ENCODE results near the gene C15orf39. TPM values are rescaled to one million over a fixed set of nuclear protein-coding genes. Genes with fewer than 3 reads are reported as not detected.

Gene C15orf39
- total RNA-seq, 1 donor from 2014 or later = 122 TPM

- intact Hi-C loops (cut with micrococcal nuclease) = no loop called here
These were observed 6.4 kb upstream of the C15orf39 start for GRCh38 chr15:75195122-75195765.

DNA sequence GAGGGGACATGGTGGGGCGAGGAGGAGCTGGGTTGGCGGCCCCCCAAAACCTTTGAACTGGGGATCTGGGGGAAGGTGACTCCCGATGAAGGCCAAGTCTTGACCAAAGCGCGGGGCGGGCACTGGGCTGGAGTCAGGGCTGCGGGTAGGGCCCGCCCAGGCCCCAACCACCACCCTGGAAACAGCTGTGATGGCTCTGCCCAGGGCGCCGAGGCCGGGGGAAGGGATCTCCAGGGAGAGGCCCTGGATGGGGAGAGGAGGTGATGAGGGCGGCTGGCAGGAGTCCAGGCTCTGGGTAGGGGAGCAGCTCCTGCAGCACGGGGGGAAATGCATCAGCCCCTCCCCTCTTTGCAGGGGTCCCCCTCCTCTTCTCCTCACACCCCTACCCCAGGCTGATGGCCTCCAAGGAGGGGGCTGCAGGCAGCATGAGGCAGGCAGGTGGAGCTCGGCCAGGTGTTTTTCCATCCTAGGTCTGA, 5.9 kb upstream of the C15orf39 start:
- intact Hi-C loops (cut with micrococcal nuclease) = no loop called here

- intact Hi-C loops (cut with micrococcal nuclease) = no loop called here
These were observed 4.5 kb upstream of the C15orf39 start for GRCh38 chr15:75197062-75197630.

GRCh38 chr15:75198560-75199356, 2.9 kb upstream of the C15orf39 start:
- intact Hi-C loops (cut with micrococcal nuclease) = loop anchor here (1.0 to 2.0 kb wide), 3 partner anchors 20 to 132 kb away; no protein-coding TSS in a partner anchor

- intact Hi-C loops (cut with micrococcal nuclease) = loop anchor here (2.0 kb wide), 2 partner anchors 21 to 133 kb away; no protein-coding TSS in a partner anchor
These were observed 2.2 kb upstream of the C15orf39 start for GRCh38 chr15:75199357-75199940.

GRCh38 chr15:75200391-75200764, 1.3 kb upstream of the C15orf39 start:
- intact Hi-C loops (cut with micrococcal nuclease) = loop anchor here (5.0 to 10.0 kb wide), 6 partner anchors 96 to 1137 kb away; partner anchors contain the start of genes CLK3, ISL2, SNUPN and UBL7

- intact Hi-C loops (cut with micrococcal nuclease) = loop anchor here (5.0 to 10.0 kb wide), 6 partner anchors 96 to 1136 kb away; partner anchors contain the start of genes CLK3, ISL2, SNUPN and UBL7
These were observed 692 bp upstream of the C15orf39 start for GRCh38 chr15:75200765-75201615.

DNA sequence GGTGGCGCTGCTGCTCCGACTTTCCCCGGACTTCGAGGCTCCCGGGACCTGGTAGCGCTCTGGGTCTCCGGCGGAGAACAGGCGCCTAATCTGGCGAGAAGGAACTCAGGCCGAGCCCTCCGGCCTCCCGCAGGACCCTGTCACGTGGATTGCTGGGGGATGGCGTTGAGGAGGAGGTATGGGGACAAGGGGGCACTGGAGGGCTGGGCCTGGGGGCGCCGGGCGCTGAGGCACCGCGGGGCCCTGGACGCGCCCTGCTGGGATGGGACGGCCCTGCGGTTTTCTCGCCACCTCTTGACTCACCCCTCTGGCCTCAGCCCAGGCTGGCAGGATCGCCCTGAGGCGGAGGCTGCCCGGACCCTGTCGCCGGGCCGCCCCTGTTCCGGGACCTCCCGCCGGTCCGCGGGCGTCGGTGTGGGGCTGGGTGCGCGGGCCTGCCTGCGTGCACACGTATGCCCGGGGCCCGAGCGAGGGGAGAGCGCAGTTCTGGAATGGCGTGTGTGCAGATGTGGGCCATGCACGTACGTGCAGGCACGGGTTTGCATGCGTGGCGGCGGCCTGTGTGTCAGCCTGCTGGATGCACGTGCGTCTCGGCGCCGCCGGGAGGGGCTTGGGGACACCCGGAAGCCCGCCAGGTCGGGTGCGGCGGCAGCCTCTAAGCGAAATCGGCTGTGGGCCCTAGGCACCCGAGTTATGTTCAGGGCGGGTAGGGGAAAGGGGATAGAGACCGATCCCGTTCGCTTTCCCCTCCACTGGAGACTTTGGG, 752 bp downstream of the C15orf39 start:
- intact Hi-C loops (cut with micrococcal nuclease) = loop anchor here (1.0 to 10.0 kb wide), 11 partner anchors 71 to 1135 kb away; partner anchors contain the start of genes CLK3, COX5A, EDC3 and ISL2

GRCh38 chr15:75203017-75203907, 1.6 kb downstream of the C15orf39 start:
- intact Hi-C loops (cut with micrococcal nuclease) = loop anchor here (2.0 to 10.0 kb wide), 7 partner anchors 98 to 1134 kb away; partner anchors contain the start of genes CLK3, ISL2, SIN3A and SNUPN

DNA sequence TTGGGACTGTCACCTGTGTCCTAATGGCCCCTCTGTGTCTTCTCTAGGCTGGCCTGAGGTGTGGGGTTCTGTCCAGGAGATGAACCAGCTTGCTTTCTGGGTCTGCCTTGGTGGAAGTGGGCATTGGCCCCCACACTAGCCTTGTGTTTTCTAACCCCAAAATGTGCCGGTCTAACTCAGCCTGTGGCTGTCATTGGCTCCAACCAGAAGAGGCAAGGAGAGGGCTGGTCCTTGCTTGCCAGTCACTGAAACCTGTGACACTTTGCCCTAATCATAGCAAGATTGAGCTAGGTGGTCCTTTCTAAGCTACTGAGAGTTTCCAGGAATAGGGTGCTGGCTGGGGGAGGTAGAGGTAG, 2.2 kb downstream of the C15orf39 start:
- intact Hi-C loops (cut with micrococcal nuclease) = loop anchor here (1.0 to 10.0 kb wide), 11 partner anchors 99 to 1133 kb away; partner anchors contain the start of genes CLK3, ISL2, RPP25 and SIN3A

GRCh38 chr15:75204340-75205063, 2.8 kb downstream of the C15orf39 start:
- intact Hi-C loops (cut with micrococcal nuclease) = loop anchor here (1.0 to 10.0 kb wide), 11 partner anchors 100 to 1133 kb away; partner anchors contain the start of genes CLK3, ISL2, RPP25 and SCAMP5

- intact Hi-C loops (cut with micrococcal nuclease) = loop anchor here (1.0 to 10.0 kb wide), 5 partner anchors 100 to 740 kb away; partner anchors contain the start of genes CLK3, SCAMP5, SNUPN and UBL7
These were observed 3.3 kb downstream of the C15orf39 start for GRCh38 chr15:75205064-75205395.

DNA sequence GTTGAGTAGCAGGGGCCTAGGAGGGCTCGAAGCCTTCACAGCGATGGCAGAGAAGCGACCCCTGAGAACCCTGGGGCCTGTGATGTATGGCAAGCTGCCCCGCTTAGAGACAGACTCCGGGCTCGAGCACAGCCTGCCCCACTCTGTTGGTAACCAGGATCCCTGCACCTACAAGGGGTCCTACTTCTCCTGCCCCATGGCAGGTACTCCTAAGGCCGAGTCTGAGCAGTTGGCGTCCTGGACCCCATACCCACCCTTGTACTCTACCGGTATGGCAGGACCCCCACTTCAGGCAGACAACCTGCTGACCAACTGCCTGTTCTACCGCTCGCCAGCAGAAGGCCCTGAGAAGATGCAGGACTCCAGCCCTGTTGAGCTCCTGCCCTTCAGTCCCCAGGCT, 4.3 kb downstream of the C15orf39 start:
- intact Hi-C loops (cut with micrococcal nuclease) = loop anchor here (10.0 kb wide), 4 partner anchors 101 to 741 kb away; partner anchors contain the start of genes CLK3, SNUPN and UBL7

DNA sequence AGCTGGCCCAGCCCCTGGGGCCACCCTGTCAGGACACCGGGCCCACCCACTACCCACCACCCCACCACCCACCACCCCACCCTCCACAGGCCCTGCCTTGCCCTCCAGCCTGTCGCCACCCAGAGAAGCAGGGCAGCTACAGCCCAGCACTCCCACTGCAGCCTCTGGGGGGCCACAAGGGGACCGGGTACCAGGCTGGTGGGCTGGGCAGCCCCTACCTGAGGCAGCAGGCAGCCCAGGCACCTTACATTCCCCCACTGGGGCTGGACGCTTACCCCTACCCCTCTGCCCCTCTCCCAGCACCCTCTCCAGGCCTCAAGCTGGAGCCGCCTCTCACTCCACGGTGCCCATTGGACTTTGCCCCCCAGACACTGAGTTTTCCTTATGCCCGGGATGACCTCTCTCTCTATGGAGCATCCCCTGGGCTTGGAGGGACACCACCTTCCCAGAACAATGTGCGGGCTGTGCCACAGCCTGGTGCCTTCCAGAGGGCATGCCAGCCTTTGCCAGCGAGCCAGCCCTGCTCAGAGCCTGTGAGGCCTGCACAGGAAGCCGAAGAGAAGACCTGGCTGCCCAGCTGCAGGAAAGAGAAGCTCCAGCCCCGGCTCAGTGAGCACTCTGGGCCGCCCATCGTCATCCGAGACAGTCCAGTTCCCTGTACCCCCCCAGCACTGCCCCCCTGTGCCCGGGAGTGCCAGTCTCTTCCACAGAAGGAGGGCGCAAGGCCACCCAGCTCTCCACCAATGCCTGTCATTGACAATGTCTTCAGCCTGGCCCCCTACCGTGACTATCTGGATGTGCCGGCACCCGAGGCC, 5.3 kb downstream of the C15orf39 start:
- intact Hi-C loops (cut with micrococcal nuclease) = loop anchor here (10.0 kb wide), 4 partner anchors 102 to 742 kb away; partner anchors contain the start of genes CLK3, SNUPN and UBL7

GRCh38 chr15:75207618-75208500, 6.2 kb downstream of the C15orf39 start:
- intact Hi-C loops (cut with micrococcal nuclease) = loop anchor here (10.0 kb wide), 4 partner anchors 103 to 743 kb away; partner anchors contain the start of genes CLK3, SNUPN and UBL7

Measured in T-helper 1 cell treated with Interleukin-12 subunit alpha and Interleukin-12 subunit beta and Interleukin-4 antibody, amounts not matched to agents 30 ng/mL and 1 ng/mL, for 36 hours (primary cell).